H9 (cell line): ENCODE data around the gene CAMTA2. TPM values are rescaled to one million over a fixed set of nuclear protein-coding genes. Genes with fewer than 3 reads are reported as not detected.
A peak's percentile ranks its signal among the peaks of the same experiment; 100 is the strongest.

Source experiments
- DNase-seq: peaks from one replicate; pipeline ENCODE4 v3.0.0-alpha.2; 2017
- H2AFZ ChIP-seq: one replicate; pipeline ENCODE4 v1.6.1; 2013; ENCODE audit warnings: mild to moderate bottlenecking, low read length, control low read depth, moderate library complexity
- H2AK5ac ChIP-seq: 2 replicates; pipeline ENCODE4 v1.6.1; 2013; ENCODE audit warnings: low read length, control low read depth, mixed read lengths; ENCODE audit not compliant: insufficient read length
- H2BK120ac ChIP-seq: one replicate; pipeline ENCODE4 v1.6.1; 2013; ENCODE audit warnings: low read depth, mild to moderate bottlenecking, low read length, control low read depth, inconsistent platforms; ENCODE audit not compliant: poor library complexity, severe bottlenecking
- H2BK12ac ChIP-seq: 2 replicates; pipeline ENCODE4 v1.6.1; 2013; ENCODE audit warnings: low read length, control low read depth, mixed read lengths, low read depth; ENCODE audit not compliant: insufficient read length
- H2BK15ac ChIP-seq: 2 replicates; pipeline ENCODE4 v1.6.1; 2013; ENCODE audit warnings: low read depth, low read length, control low read depth
- H2BK20ac ChIP-seq: one replicate; pipeline ENCODE4 v1.6.1; 2013; ENCODE audit warnings: low read depth, mild to moderate bottlenecking, low read length, control low read depth, inconsistent platforms; ENCODE audit not compliant: poor library complexity, severe bottlenecking
- H2BK5ac ChIP-seq: 2 replicates; pipeline ENCODE4 v1.6.1; 2013; ENCODE audit warnings: low read length, control low read depth, mixed read lengths; ENCODE audit not compliant: insufficient read length
- H3K14ac ChIP-seq: 2 replicates; pipeline ENCODE4 v1.6.1; 2013; ENCODE audit warnings: low read length, control low read depth; ENCODE audit not compliant: insufficient read depth
- H3K18ac ChIP-seq: 2 replicates; pipeline ENCODE4 v1.6.1; 2013; ENCODE audit warnings: low read depth, mild to moderate bottlenecking, mixed read lengths, low read length, control low read depth; ENCODE audit not compliant: insufficient read length
- H3K23ac ChIP-seq: 2 replicates; pipeline ENCODE4 v1.6.1; 2013; ENCODE audit warnings: low read length, control low read depth, mixed read lengths, low read depth; ENCODE audit not compliant: insufficient read length
- H3K23me2 ChIP-seq: 2 replicates; pipeline ENCODE4 v1.6.1; 2013; ENCODE audit warnings: low read depth, mild to moderate bottlenecking, mixed read lengths, low read length, control low read depth; ENCODE audit not compliant: insufficient read length, poor library complexity, severe bottlenecking
- H3K27ac ChIP-seq: 2 replicates; pipeline ENCODE4 v1.5.1; 2013; ENCODE audit warnings: low read length, control low read depth, mixed read lengths, low read depth; ENCODE audit not compliant: insufficient read length
- H3K27me3 ChIP-seq: 2 replicates; pipeline ENCODE4 v1.6.1; 2013; ENCODE audit warnings: low read length, control low read depth, inconsistent platforms; ENCODE audit not compliant: insufficient read depth
- H3K4ac ChIP-seq: 2 replicates; pipeline ENCODE4 v1.6.1; 2013; ENCODE audit warnings: low read depth, mild to moderate bottlenecking, control low read depth, inconsistent platforms, low read length, moderate library complexity
- H3K4me1 ChIP-seq: 2 replicates; pipeline ENCODE4 v1.6.1; 2013; ENCODE audit warnings: low read length, control low read depth, inconsistent platforms; ENCODE audit not compliant: insufficient read depth
- H3K4me2 ChIP-seq: 2 replicates; pipeline ENCODE4 v1.6.1; 2013; ENCODE audit warnings: low read length, control low read depth, mixed read lengths; ENCODE audit not compliant: insufficient read length, insufficient read depth
- H3K56ac ChIP-seq: 2 replicates; pipeline ENCODE4 v1.6.1; 2013; ENCODE audit warnings: low read depth, mild to moderate bottlenecking, mixed read lengths, low read length, control low read depth; ENCODE audit not compliant: insufficient read length
- H3K79me1 ChIP-seq: 2 replicates; pipeline ENCODE4 v1.6.1; 2013; ENCODE audit warnings: low read depth, mild to moderate bottlenecking, moderate library complexity, low read length, control low read depth, inconsistent platforms; ENCODE audit not compliant: insufficient read depth, poor library complexity, severe bottlenecking
- H3K79me2 ChIP-seq: 2 replicates; pipeline ENCODE4 v1.6.1; 2013; ENCODE audit warnings: low read length, control low read depth, inconsistent platforms; ENCODE audit not compliant: insufficient read depth
- H3K9ac ChIP-seq: 2 replicates; pipeline ENCODE4 v1.6.1; 2013; ENCODE audit warnings: low read length, control low read depth, mixed read lengths; ENCODE audit not compliant: insufficient read length; ENCODE audit errors: extremely low read depth
- H3K9me3 ChIP-seq: one replicate; pipeline ENCODE4 v1.6.1; 2013; ENCODE audit warnings: low read depth, low read length, inconsistent platforms; ENCODE audit not compliant: control insufficient read depth
- H3T11ph ChIP-seq: one replicate; pipeline ENCODE4 v1.6.1; 2013; ENCODE audit warnings: mild to moderate bottlenecking, low read length, control low read depth, inconsistent platforms
- H4K20me1 ChIP-seq: one replicate; pipeline ENCODE4 v1.6.1; 2013; ENCODE audit not compliant: control insufficient read depth, insufficient read length, insufficient read depth
- H4K5ac ChIP-seq: 2 replicates; pipeline ENCODE4 v1.6.1; 2013; ENCODE audit warnings: low read depth, mild to moderate bottlenecking, mixed read lengths, low read length, control low read depth; ENCODE audit not compliant: insufficient read length
- H4K8ac ChIP-seq: replicated peaks from 2 replicates; pipeline ENCODE4 v1.6.1; 2013; ENCODE audit warnings: low read length, control low read depth, mixed read lengths, low read depth; ENCODE audit not compliant: insufficient read length
- H4K91ac ChIP-seq: 2 replicates; pipeline ENCODE4 v1.6.1; 2013; ENCODE audit warnings: low read depth, mild to moderate bottlenecking, moderate library complexity, mixed read lengths, low read length, control low read depth; ENCODE audit not compliant: insufficient read length
- H3K27ac Mint-ChIP-seq, 3 experiments: 2 replicates in 2 of 3; 3 replicates in 1 of 3; pipeline ENCODE4 v1.8.0; 2020 to 2021; ENCODE audit warnings: mixed read lengths in 3 of 3, mild to moderate bottlenecking in 1 of 3, moderate library complexity in 1 of 3
- H3K27me3 Mint-ChIP-seq: 2 replicates; pipeline ENCODE4 v1.8.0; 2021; ENCODE audit warnings: low read depth, mild to moderate bottlenecking, moderate library complexity, mixed read lengths
- H3K36me3 Mint-ChIP-seq, 3 experiments: 2 replicates in 2 of 3; 3 replicates in 1 of 3; pipeline ENCODE4 v1.8.0; 2020 to 2021; ENCODE audit warnings: low read depth in 3 of 3, mixed read lengths in 3 of 3; ENCODE audit not compliant: insufficient read depth in 1 of 3
- H3K4me1 Mint-ChIP-seq, 2 experiments: 2 replicates each; pipeline ENCODE4 v1.8.0; 2020; ENCODE audit warnings: mixed read lengths in 2 of 2
- H3K4me3 Mint-ChIP-seq, 2 experiments: 2 replicates in 1 of 2; 3 replicates in 1 of 2; pipeline ENCODE4 v1.8.0; 2020 to 2021; ENCODE audit warnings: mild to moderate bottlenecking in 2 of 2, mixed read lengths in 2 of 2, moderate library complexity in 1 of 2
- H3K9me3 Mint-ChIP-seq, 2 experiments: 2 replicates in 1 of 2; 3 replicates in 1 of 2; pipeline ENCODE4 v1.8.0; 2020; ENCODE audit warnings: mild to moderate bottlenecking in 2 of 2, mixed read lengths in 2 of 2, moderate library complexity in 1 of 2
- WGBS: extraction: QIAGEN DNeasy Blood & Tissue Kit; methylation state at CpG from one replicate; pipeline ENCODE4 v1.1.7; 2013; ENCODE audit warnings: missing lambda C conversion rate, low lambda C conversion rate, mixed read lengths; ENCODE audit not compliant: insufficient read length; ENCODE audit errors: extremely low coverage; 5-methylcytosine and 5-hydroxymethylcytosine counted together
- total RNA-seq: library from RNA; stranded (reverse); gene quantifications from 2 replicates; pipeline ENCODE4 v1.2.1, GENCODE V29; 2021
- TF ChIP-seq, protein P1 (sequence below): fragments of 200-600 bp; sonication (generic); conservative IDR thresholded peaks from 3 replicates; pipeline ENCODE4 v1.8.0; 2021; ENCODE audit warnings: antibody characterized with exemption, mild to moderate bottlenecking

CAMTA2 gene
- total RNA-seq, 1 experiment from 2014 or later = 15.6 TPM

DNA sequence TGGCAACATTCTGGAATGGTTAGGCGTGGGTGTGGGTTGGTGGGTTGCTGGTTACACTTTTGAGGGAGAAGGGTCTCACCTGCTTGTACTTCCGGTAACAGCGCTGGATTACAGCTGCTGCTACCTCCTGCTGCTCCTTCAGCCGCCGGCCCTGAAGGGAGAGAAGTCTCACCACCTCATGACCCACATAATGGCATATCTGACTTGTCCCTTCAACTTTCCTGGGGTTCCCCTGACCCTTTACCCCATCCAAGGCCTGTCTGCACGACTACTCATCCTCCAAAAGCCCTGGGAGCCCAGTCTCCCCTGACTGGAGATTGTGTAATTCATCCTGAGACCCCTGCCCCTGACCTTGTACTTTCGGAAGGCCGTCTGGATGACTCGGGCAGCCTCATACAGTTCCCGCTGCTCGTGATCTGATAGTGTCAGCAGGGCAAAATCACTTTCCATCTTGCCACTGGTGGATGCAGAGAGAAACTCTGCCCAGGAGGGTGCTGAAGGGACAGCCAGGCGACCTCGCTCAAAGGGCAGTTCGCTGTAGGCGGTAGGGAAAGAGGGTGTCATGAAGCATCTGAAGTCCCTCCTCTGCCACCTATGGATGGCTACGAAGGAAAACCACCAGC is 17.8 kb downstream of the CAMTA2 start:
- H3K4ac ChIP-seq = no peak overlapping the region
- Mint-ChIP-seq H3K36me3 (peaks cover 32 to 47% (median 44%) of the 10 kb centered on the region in 3 experiments), H3K4me1 (peaks cover 36 to 38% of the 10 kb centered on the region in 2 experiments), H3K9me3 (peaks cover 5 to 19% of the 10 kb centered on the region in 2 experiments; a peak in 4 of 5 replicates), H3K27me3 (peaks cover 20% of the 10 kb centered on the region), H3K27ac (peak overlapping the region in 2 of 3 experiments; percentile 17 to 56; a peak in 4 of 7 replicates), H3K4me3 (no peak overlapping the region)
- no peaks in the 10 kb centered on the region for H3K9me3 ChIP-seq
- no peak overlapping the region for H2BK5ac ChIP-seq
- H4K20me1 ChIP-seq = no peaks in the 10 kb centered on the region
- H4K8ac ChIP-seq = no peak overlapping the region
- no peak overlapping the region for H2BK20ac ChIP-seq
- peaks cover 5% of the 10 kb centered on the region; the same call in 1 of the 2 replicates for H3K27me3 ChIP-seq
- H2BK12ac ChIP-seq = no peak overlapping the region
- no peak overlapping the region for H3K23ac ChIP-seq
- H3K79me1 ChIP-seq = peaks cover 2% of the 10 kb centered on the region
- no peak overlapping the region for H3K18ac ChIP-seq
- no peak overlapping the region for H3K14ac ChIP-seq
- no peak overlapping the region for H2AFZ ChIP-seq
- DNase-seq = no peak
- no peak overlapping the region for H3K27ac ChIP-seq
- no peak overlapping the region for H2AK5ac ChIP-seq
- H4K5ac ChIP-seq = no peak overlapping the region
- H3K9ac ChIP-seq = peak overlapping the region; percentile 63
- WGBS = no CpG with 5 or more reads among the region's 16 CpGs
- H3T11ph ChIP-seq = no peak overlapping the region
- no peak overlapping the region for H4K91ac ChIP-seq
- H2BK15ac ChIP-seq = no peak overlapping the region
- no peak overlapping the region for H2BK120ac ChIP-seq
- peaks cover 23% of the 10 kb centered on the region for H3K23me2 ChIP-seq
- no peak overlapping the region for H3K56ac ChIP-seq
- peaks cover 10% of the 10 kb centered on the region; the same call in 1 of the 2 replicates for H3K4me1 ChIP-seq
- H3K79me2 ChIP-seq = peaks cover 2% of the 10 kb centered on the region; the same call in 1 of the 2 replicates
- TF ChIP-seq, protein P1, sequence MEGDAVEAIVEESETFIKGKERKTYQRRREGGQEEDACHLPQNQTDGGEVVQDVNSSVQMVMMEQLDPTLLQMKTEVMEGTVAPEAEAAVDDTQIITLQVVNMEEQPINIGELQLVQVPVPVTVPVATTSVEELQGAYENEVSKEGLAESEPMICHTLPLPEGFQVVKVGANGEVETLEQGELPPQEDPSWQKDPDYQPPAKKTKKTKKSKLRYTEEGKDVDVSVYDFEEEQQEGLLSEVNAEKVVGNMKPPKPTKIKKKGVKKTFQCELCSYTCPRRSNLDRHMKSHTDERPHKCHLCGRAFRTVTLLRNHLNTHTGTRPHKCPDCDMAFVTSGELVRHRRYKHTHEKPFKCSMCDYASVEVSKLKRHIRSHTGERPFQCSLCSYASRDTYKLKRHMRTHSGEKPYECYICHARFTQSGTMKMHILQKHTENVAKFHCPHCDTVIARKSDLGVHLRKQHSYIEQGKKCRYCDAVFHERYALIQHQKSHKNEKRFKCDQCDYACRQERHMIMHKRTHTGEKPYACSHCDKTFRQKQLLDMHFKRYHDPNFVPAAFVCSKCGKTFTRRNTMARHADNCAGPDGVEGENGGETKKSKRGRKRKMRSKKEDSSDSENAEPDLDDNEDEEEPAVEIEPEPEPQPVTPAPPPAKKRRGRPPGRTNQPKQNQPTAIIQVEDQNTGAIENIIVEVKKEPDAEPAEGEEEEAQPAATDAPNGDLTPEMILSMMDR = no peak
- peak overlapping the region; percentile 77 for H3K4me2 ChIP-seq
